GM23338 (cell line): ENCODE results near the gene ACTBL2. TPM values are rescaled to one million over a fixed set of nuclear protein-coding genes. Genes with fewer than 3 reads are reported as not detected.

ENCODE experiments used
- ATAC-seq: fragments of 200-7000 bp; cut with Tn5 transposase; 3 replicates; pipeline ENCODE4 v1.9.1; 2020
- DNase-seq: peaks from one replicate; pipeline ENCODE4 v3.0.0-alpha.2; 2015; ENCODE audit warnings: low spot score
- H2AFZ ChIP-seq: fragments of 200-600 bp; sonication (generic); 2 replicates; pipeline ENCODE4 v1.8.0; 2016; ENCODE audit warnings: antibody characterized with exemption, mild to moderate bottlenecking, moderate library complexity
- H3F3A ChIP-seq: fragments of 200-600 bp; sonication (generic); replicated peaks from 2 replicates; pipeline ENCODE4 v1.8.0; 2017; ENCODE audit warnings: antibody characterized with exemption, mixed run types, low read depth
- H3K27ac ChIP-seq: fragments of 200-600 bp; sonication (generic); 2 replicates; pipeline ENCODE4 v1.6.1; 2016; ENCODE audit warnings: low read depth
- H3K27me3 ChIP-seq: fragments of 200-600 bp; sonication (generic); 2 replicates; pipeline ENCODE4 v1.8.0; 2016; ENCODE audit warnings: mild to moderate bottlenecking, mixed run types, moderate library complexity; ENCODE audit not compliant: insufficient read depth
- H3K36me3 ChIP-seq: fragments of 200-600 bp; sonication (generic); 2 replicates; pipeline ENCODE4 v1.8.0; 2016; ENCODE audit warnings: mild to moderate bottlenecking; ENCODE audit not compliant: insufficient read depth
- H3K4me1 ChIP-seq: fragments of 200-600 bp; sonication (generic); 2 replicates; pipeline ENCODE4 v1.8.0; 2016; ENCODE audit warnings: mild to moderate bottlenecking, moderate library complexity; ENCODE audit not compliant: insufficient read depth
- H3K4me2 ChIP-seq: fragments of 200-600 bp; sonication (generic); 2 replicates; pipeline ENCODE4 v1.7.1; 2017; ENCODE audit warnings: mixed run types
- H3K4me3 ChIP-seq: fragments of 200-600 bp; sonication (generic); 2 replicates; pipeline ENCODE4 v1.6.1; 2016; ENCODE audit warnings: mixed run types
- H3K79me2 ChIP-seq: fragments of 200-600 bp; sonication (generic); replicated peaks from 2 replicates; pipeline ENCODE4 v1.8.0; 2017; ENCODE audit warnings: mild to moderate bottlenecking; ENCODE audit not compliant: insufficient read depth
- H3K9me2 ChIP-seq: fragments of 200-600 bp; sonication (generic); 2 replicates; pipeline ENCODE4 v1.8.0; 2017; ENCODE audit not compliant: insufficient read depth
- H4K20me1 ChIP-seq: fragments of 200-600 bp; sonication (generic); replicated peaks from 2 replicates; pipeline ENCODE4 v1.8.0; 2017; ENCODE audit warnings: mild to moderate bottlenecking; ENCODE audit not compliant: insufficient read depth
- H3K27ac Mint-ChIP-seq: 2 replicates; pipeline ENCODE4 v1.8.0; 2020; ENCODE audit warnings: inconsistent platforms, mild to moderate bottlenecking, moderate library complexity, mixed read lengths
- H3K27me3 Mint-ChIP-seq: 3 replicates; pipeline ENCODE4 v1.8.0; 2022; ENCODE audit warnings: low read depth, mild to moderate bottlenecking, moderate library complexity, mixed read lengths, inconsistent platforms; ENCODE audit not compliant: insufficient read depth, poor library complexity
- H3K36me3 Mint-ChIP-seq: 3 replicates; pipeline ENCODE4 v1.8.0; 2021; ENCODE audit warnings: low read depth, mild to moderate bottlenecking, inconsistent platforms, moderate library complexity, mixed read lengths
- H3K4me1 Mint-ChIP-seq: 3 replicates; pipeline ENCODE4 v1.8.0; 2020; ENCODE audit warnings: mild to moderate bottlenecking, inconsistent platforms, mixed read lengths
- H3K4me3 Mint-ChIP-seq: 3 replicates; pipeline ENCODE4 v1.8.0; 2021; ENCODE audit warnings: moderate library complexity, mild to moderate bottlenecking, inconsistent platforms, mixed read lengths
- H3K9me3 Mint-ChIP-seq: 3 replicates; pipeline ENCODE4 v1.8.0; 2020; ENCODE audit warnings: moderate library complexity, mild to moderate bottlenecking, inconsistent platforms, mixed read lengths
- CTCF ChIP-seq, 2 experiments: fragments of 200-600 bp in 1 of 2; sonication (generic) in 1 of 2; conservative IDR thresholded peaks; 2 replicates each; pipeline versions ENCODE4 v1.5.1 to v1.6.1; 2016 to 2017; ENCODE audit warnings: antibody characterized with exemption in 2 of 2, low read depth in 2 of 2, mild to moderate bottlenecking in 2 of 2, moderate library complexity in 1 of 2
- ETS1 ChIP-seq: IDR thresholded peaks from 2 replicates; pipeline ENCODE4 v1.6.1; 2016; ENCODE audit warnings: antibody characterized with exemption
- EZH2 ChIP-seq: fragments of 200-600 bp; sonication (generic); IDR thresholded peaks from one replicate; pipeline ENCODE4 v1.8.0; 2017; ENCODE audit warnings: antibody characterized with exemption, mild to moderate bottlenecking, low read depth; ENCODE audit not compliant: unreplicated experiment
- JUNB ChIP-seq: IDR thresholded peaks from one replicate; pipeline ENCODE4 v1.6.1; 2016; ENCODE audit warnings: antibody characterized with exemption; ENCODE audit not compliant: unreplicated experiment
- NANOG ChIP-seq: IDR thresholded peaks from 2 replicates; pipeline ENCODE4 v1.6.1; 2016; ENCODE audit warnings: antibody characterized with exemption, borderline replicate concordance
- POLR2AphosphoS5 ChIP-seq: IDR thresholded peaks from 2 replicates; pipeline ENCODE4 v1.6.1; 2016; ENCODE audit warnings: antibody characterized with exemption, low read depth
- REST ChIP-seq: IDR thresholded peaks from one replicate; pipeline ENCODE4 v1.6.1; 2018; ENCODE audit warnings: antibody characterized with exemption; ENCODE audit not compliant: unreplicated experiment
- STAT1 ChIP-seq: IDR thresholded peaks from one replicate; pipeline ENCODE4 v1.6.1; 2016; ENCODE audit warnings: antibody characterized with exemption; ENCODE audit not compliant: unreplicated experiment
- ZNF114 ChIP-seq: fragments of 250-450 bp; sonication (Bioruptor Pico); IDR thresholded peaks from 2 replicates; pipeline ENCODE4 v1.5.0; 2020; ENCODE audit warnings: mild to moderate bottlenecking, moderate library complexity
- ZNF331 ChIP-seq: fragments of 250-450 bp; sonication (Bioruptor Pico); IDR thresholded peaks from 2 replicates; pipeline ENCODE4 v1.5.0; 2020; ENCODE audit warnings: low read depth, mild to moderate bottlenecking, moderate library complexity
- polyA plus RNA-seq: library from polyadenylated mRNA; unstranded; fragments of >200 nt; fragmentation: Nextera tagmentation; extraction: Ambion mirVana; gene quantifications from 2 replicates; pipeline ENCODE4 v1.2.1, GENCODE V29; 2016
- total RNA-seq: library from RNA; depleted of rRNA; stranded (reverse); fragments of >200 nt; shearing (Covaris generic); gene quantifications from 2 replicates; pipeline ENCODE4 v1.2.3, GENCODE V29; 2014

The ACTBL2 gene
- total and polyA plus RNA-seq, 2 experiments from 2014 or later, result not detected

GRCh38 chr5:57497733-57498132 is 15.1 kb upstream of the ACTBL2 start (continued):
- TF ChIP-seq REST, result no peak

- Histone ChIP-seq H3K4me3 (no peak overlapping the region), H4K20me1 (no peaks in the 10 kb centered on the region), H3K4me1 (0 out of 2 replicates have a peak, but pooled peaks cover 5% of the 10 kb centered on the region), H2AFZ (peak overlapping the region; percentile 30; the same call in 1 of the 2 replicates), H3K27me3 (no peaks in the 10 kb centered on the region), H3K9me2 (no peaks in the 10 kb centered on the region), H3K36me3 (no peaks in the 10 kb centered on the region), H3K79me2 (no peaks in the 10 kb centered on the region), H3K27ac (no peak overlapping the region), H3F3A (no peaks in the 10 kb centered on the region), H3K4me2 (no peak overlapping the region)
- peak; percentile 11 for DNase-seq
- Mint-ChIP-seq H3K27me3 (no peaks in the 10 kb centered on the region), H3K9me3 (no peaks in the 10 kb centered on the region), H3K36me3 (no peaks in the 10 kb centered on the region), H3K4me1 (peaks cover 4% of the 10 kb centered on the region), H3K27ac (no peak overlapping the region), H3K4me3 (no peak overlapping the region)
- peak; percentile 29; the same call in 2 of the 3 replicates for ATAC-seq
- TF ChIP-seq JUNB, result no peak
- no peak for TF ChIP-seq ZNF114 (CRISPR knock-in tag)
- TF ChIP-seq ZNF331 (CRISPR knock-in tag), result no peak
- no peak for TF ChIP-seq STAT1
- no peak for TF ChIP-seq ETS1
- no peak for TF ChIP-seq CTCF (conservative IDR thresholded peaks at IDR 0.05; ENCODE audit: low read depth in 2 of 2)
- TF ChIP-seq EZH2, result no peak
- TF ChIP-seq REST, result no peak
- TF ChIP-seq POLR2AphosphoS5, result no peak
- no peak for TF ChIP-seq NANOG
Observed at GRCh38 chr5:57495285-57496086, 12.9 kb upstream of the ACTBL2 start.
